ENCODE results near the gene ENHO. TPM values are rescaled to one million over a fixed set of nuclear protein-coding genes. Genes with fewer than 3 reads are reported as not detected.

ENHO gene
- total and polyA plus RNA-seq, 10 of the 15 experiments (the other 5 are each of a cell fraction or from before 2014, with no cell fraction given): not detected

DNA sequence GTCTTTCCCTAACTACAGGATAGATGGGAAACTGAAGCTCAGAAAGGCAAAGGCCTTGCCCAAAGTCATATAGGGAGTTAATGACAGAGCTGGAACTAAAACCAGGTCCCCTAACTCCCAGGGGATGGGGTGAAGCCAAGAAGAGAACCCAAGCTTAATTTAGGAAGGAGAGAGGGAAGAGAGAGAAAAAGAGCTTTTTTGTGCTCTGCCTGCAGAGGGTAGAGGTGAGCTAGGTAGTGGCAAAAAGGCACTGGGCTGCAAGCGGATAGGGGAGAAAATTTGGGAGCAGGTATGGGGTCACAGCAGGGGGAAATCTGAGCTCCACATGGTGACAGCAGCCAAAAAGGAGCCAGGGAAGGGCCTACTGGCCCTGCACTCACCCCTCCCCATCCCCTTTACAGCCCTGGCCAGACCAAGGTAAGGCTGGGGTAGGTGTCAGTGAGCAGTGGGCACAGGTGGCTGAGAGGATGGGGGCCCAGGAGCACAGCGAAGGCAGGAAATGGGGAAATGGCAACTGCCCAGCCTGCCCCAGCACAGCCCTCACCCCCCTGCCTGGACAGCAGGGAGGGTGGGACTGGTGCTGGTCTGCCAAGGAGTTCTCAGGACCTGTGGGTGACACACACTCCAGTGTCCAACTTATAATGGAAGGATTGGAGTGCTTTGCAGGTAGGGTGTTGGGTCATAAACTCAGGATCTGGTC lies 3.3 kb downstream of the ENHO start:
- BruUV-seq (replicated peaks): no TSS peak
- 16% methylated on average over 2 of the region's 2 CpGs for WGBS (ENCODE audit: insufficient coverage, insufficient replicate concordance, low lambda C conversion rate, missing lambda C conversion rate)
- no peak overlapping the region for H3K27ac ChIP-seq (ENCODE audit: control insufficient read depth, insufficient read depth)
- no peaks in the 10 kb centered on the region for H3K9me3 ChIP-seq (replicated peaks; ENCODE audit: control insufficient read depth, insufficient read depth, low read length)
- no peaks in the 10 kb centered on the region for H3K4me1 ChIP-seq (ENCODE audit: control insufficient read depth, insufficient read depth, low read length)
- FAIRE-seq (no peak), ATAC-seq (no peak), DNase-seq (ENCODE audit: low read depth, low spot score) (no peak)
- RAD21 ChIA-PET (ENCODE audit: unreplicated experiment): no interaction called here
- no peak overlapping the region for H3K9ac ChIP-seq (ENCODE audit: control insufficient read depth, insufficient read depth, low read length)
- no peak overlapping the region for H2AFZ ChIP-seq (ENCODE audit: control insufficient read depth, low read depth, low read length)
- no peaks in the 10 kb centered on the region for H3K79me2 ChIP-seq (ENCODE audit: control insufficient read depth, insufficient read depth, low read length)
- CTCF ChIA-PET: interaction anchor here (1.0 to 1.5 kb wide), 3 partner anchors 24 to 114 kb away, joined by 3 to 4 read pairs (median 4); no protein-coding TSS in a partner anchor
- TF ChIP-seq, protein P1, sequence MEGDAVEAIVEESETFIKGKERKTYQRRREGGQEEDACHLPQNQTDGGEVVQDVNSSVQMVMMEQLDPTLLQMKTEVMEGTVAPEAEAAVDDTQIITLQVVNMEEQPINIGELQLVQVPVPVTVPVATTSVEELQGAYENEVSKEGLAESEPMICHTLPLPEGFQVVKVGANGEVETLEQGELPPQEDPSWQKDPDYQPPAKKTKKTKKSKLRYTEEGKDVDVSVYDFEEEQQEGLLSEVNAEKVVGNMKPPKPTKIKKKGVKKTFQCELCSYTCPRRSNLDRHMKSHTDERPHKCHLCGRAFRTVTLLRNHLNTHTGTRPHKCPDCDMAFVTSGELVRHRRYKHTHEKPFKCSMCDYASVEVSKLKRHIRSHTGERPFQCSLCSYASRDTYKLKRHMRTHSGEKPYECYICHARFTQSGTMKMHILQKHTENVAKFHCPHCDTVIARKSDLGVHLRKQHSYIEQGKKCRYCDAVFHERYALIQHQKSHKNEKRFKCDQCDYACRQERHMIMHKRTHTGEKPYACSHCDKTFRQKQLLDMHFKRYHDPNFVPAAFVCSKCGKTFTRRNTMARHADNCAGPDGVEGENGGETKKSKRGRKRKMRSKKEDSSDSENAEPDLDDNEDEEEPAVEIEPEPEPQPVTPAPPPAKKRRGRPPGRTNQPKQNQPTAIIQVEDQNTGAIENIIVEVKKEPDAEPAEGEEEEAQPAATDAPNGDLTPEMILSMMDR (IDR thresholded peaks at IDR 0.05 in 2 of 3, conservative IDR thresholded peaks at IDR 0.05 in 1 of 3; ENCODE audit: control insufficient read depth in 2 of 3, extremely low read depth in 1 of 3, insufficient read depth in 1 of 3, low read depth in 3 of 3, low read length in 3 of 3): 0 out of 6 replicates have a peak, but pooled peaks of 1 of the 3 experiments have one; percentile 28
- TF ChIP-seq, protein P2, sequence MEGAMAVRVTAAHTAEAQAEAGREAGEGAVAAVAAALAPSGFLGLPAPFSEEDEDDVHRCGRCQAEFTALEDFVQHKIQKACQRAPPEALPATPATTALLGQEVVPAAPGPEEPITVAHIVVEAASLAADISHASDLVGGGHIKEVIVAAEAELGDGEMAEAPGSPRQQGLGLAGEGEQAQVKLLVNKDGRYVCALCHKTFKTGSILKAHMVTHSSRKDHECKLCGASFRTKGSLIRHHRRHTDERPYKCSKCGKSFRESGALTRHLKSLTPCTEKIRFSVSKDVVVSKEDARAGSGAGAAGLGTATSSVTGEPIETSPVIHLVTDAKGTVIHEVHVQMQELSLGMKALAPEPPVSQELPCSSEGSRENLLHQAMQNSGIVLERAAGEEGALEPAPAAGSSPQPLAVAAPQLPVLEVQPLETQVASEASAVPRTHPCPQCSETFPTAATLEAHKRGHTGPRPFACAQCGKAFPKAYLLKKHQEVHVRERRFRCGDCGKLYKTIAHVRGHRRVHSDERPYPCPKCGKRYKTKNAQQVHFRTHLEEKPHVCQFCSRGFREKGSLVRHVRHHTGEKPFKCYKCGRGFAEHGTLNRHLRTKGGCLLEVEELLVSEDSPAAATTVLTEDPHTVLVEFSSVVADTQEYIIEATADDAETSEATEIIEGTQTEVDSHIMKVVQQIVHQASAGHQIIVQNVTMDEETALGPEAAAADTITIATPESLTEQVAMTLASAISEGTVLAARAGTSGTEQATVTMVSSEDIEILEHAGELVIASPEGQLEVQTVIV (IDR thresholded peaks at IDR 0.05; ENCODE audit: borderline replicate concordance, partially characterized antibody): no peak
- TF ChIP-seq, protein P3, sequence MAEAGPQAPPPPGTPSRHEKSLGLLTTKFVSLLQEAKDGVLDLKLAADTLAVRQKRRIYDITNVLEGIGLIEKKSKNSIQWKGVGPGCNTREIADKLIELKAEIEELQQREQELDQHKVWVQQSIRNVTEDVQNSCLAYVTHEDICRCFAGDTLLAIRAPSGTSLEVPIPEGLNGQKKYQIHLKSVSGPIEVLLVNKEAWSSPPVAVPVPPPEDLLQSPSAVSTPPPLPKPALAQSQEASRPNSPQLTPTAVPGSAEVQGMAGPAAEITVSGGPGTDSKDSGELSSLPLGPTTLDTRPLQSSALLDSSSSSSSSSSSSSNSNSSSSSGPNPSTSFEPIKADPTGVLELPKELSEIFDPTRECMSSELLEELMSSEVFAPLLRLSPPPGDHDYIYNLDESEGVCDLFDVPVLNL (IDR thresholded peaks at IDR 0.05; ENCODE audit: low read depth, low read length): no peak
- TF ChIP-seq SUZ12 (IDR thresholded peaks at IDR 0.05; ENCODE audit: unreplicated experiment): no peak
- SMC1A ChIA-PET (ENCODE audit: uncharacterized antibody, unreplicated experiment): interaction anchor here (0.6 to 0.8 kb wide), 2 partner anchors 84 to 202 kb away, joined by 3 to 4 read pairs; no protein-coding TSS in a partner anchor
- peaks cover 9 to 12% of the 10 kb centered on the region in 2 experiments; a peak in 3 of 4 replicates for H3K27me3 ChIP-seq (replicated peaks in 1 of 2; ENCODE audit: control insufficient read depth in 2 of 2, insufficient read depth in 2 of 2, low read length in 1 of 2)
- intact Hi-C loops (cut with micrococcal nuclease; ENCODE audit: unreplicated experiment) (no loop called here), in situ Hi-C loops (cut with MboI) (no loop called here)
- POLR2A ChIA-PET: no interaction called here
- H4K20me1 ChIP-seq (ENCODE audit: control insufficient read depth, insufficient read depth): peaks cover 4% of the 10 kb centered on the region
- no peaks in the 10 kb centered on the region for H3K36me3 ChIP-seq (ENCODE audit: control insufficient read depth in 2 of 2, insufficient read depth in 2 of 2, low read length in 1 of 2)
- H3K4me2 ChIP-seq (ENCODE audit: control insufficient read depth, insufficient read depth): no peak overlapping the region
- no peak overlapping the region for H3K4me3 ChIP-seq

Measured in GM12878 (cell line).